HG03175 (cell line): ENCODE measurements around the gene KIAA1671.

Experiments
- ATAC-seq: cut with Tn5 transposase; IDR thresholded peaks from one replicate; pipeline ENCODE4 v1.9.1; 2021; ENCODE audit warnings: mild to moderate bottlenecking, moderate library complexity; ENCODE audit not compliant: unreplicated experiment

The KIAA1671 gene

GRCh38 chr22:25007444-25008106, 55.1 kb downstream of the KIAA1671 start:
- ATAC-seq, result no peak

GRCh38 chr22:25008666-25009065, 56.1 kb downstream of the KIAA1671 start:
- ATAC-seq, result no peak

- no peak for ATAC-seq
These were observed 60.2 kb downstream of the KIAA1671 start for GRCh38 chr22:25012741-25013143.

- ATAC-seq, result no peak
These were observed 61.1 kb downstream of the KIAA1671 start for GRCh38 chr22:25013607-25014006.

- no peak for ATAC-seq
These were observed 62.6 kb downstream of the KIAA1671 start for GRCh38 chr22:25014896-25015755.

- no peak for ATAC-seq
These were observed 63.8 kb downstream of the KIAA1671 start for GRCh38 chr22:25016311-25016710.

GRCh38 chr22:25018009-25018408, 65.5 kb downstream of the KIAA1671 start:
- ATAC-seq, result no peak

GRCh38 chr22:25019427-25020184, 67.1 kb downstream of the KIAA1671 start:
- ATAC-seq, result no peak

- ATAC-seq, result no peak
These were observed 68.9 kb downstream of the KIAA1671 start for GRCh38 chr22:25021409-25021808.

GRCh38 chr22:25021976-25022711, 69.6 kb downstream of the KIAA1671 start:
- ATAC-seq, result no peak

GRCh38 chr22:25023879-25024278, 71.4 kb downstream of the KIAA1671 start:
- ATAC-seq, result no peak

- ATAC-seq, result no peak
These were observed 72.4 kb downstream of the KIAA1671 start for GRCh38 chr22:25024895-25025294.

GRCh38 chr22:25025491-25026400, 73.2 kb downstream of the KIAA1671 start:
- ATAC-seq, result no peak

- no peak for ATAC-seq
These were observed 74.8 kb downstream of the KIAA1671 start for GRCh38 chr22:25027043-25027906.

- ATAC-seq, result no peak
These were observed 75.7 kb downstream of the KIAA1671 start for GRCh38 chr22:25027959-25028840.

GRCh38 chr22:25028841-25029141, 76.3 kb downstream of the KIAA1671 start:
- ATAC-seq, result no peak

GRCh38 chr22:25029181-25029580, 76.7 kb downstream of the KIAA1671 start:
- no peak for ATAC-seq

- ATAC-seq, result no peak
These were observed 78.1 kb downstream of the KIAA1671 start for GRCh38 chr22:25030636-25031035.
